ENCODE results near the gene SLC9A6.

- no peak for TF ChIP-seq EZH2 (IDR thresholded peaks at IDR 0.05; ENCODE audit: low read length, missing control alignments)
- no peak for TF ChIP-seq CTCF (conservative IDR thresholded peaks at IDR 0.05 in 1 of 2, IDR thresholded peaks at IDR 0.05 in 1 of 2; ENCODE audit: low read depth in 1 of 2, low read length in 2 of 2)
Measured at GRCh38 chrX:136047969-136048368, 62.7 kb downstream of the SLC9A6 start.

Data from fibroblast of lung (primary cell).